Activated CD4-positive, alpha-beta T cell treated with anti-CD3 and anti-CD28 coated beads, Interleukin-2, amount 50 U/mL, for 48 hours (primary cell): Measurements from ENCODE around the gene KRTAP6-2.

Experiments used
- DNase-seq, 2 experiments: peaks; one replicate each; pipeline ENCODE4 v3.0.0-alpha.2; 2020

The KRTAP6-2 gene

GRCh38 chr21:30563630-30564029 is 35.1 kb downstream of the KRTAP6-2 start:
- DNase-seq, result no peak

- no peak for DNase-seq
Observed at GRCh38 chr21:30563072-30563471, 35.6 kb downstream of the KRTAP6-2 start.

- no peak for DNase-seq
Observed at GRCh38 chr21:30561957-30562356, 36.7 kb downstream of the KRTAP6-2 start.

- DNase-seq, result no peak
Observed at GRCh38 chr21:30561264-30561895, 37.3 kb downstream of the KRTAP6-2 start, which contains the start of gene KRTAP19-7. TSS of gene KRTAP19-7 (minus strand) at chr21:30561314. CDS start at chr21:30561289, 25 bp downstream.

- DNase-seq, result no peak
Observed at GRCh38 chr21:30555095-30555494, 43.6 kb downstream of the KRTAP6-2 start.

GRCh38 chr21:30552782-30553181 is 45.9 kb downstream of the KRTAP6-2 start:
- DNase-seq, result no peak
